Neural crest cell (in vitro differentiated cells): ENCODE data around the gene CALHM3. TPM values are rescaled to one million over a fixed set of nuclear protein-coding genes. Genes with fewer than 3 reads are reported as not detected.

Experiments
- DNase-seq: peaks from one replicate; pipeline ENCODE4 v3.0.0; 2021; ENCODE audit warnings: low read depth, mixed read lengths, low spot score
- H3K27ac Mint-ChIP-seq: one replicate; pipeline ENCODE4 v1.8.0; 2021; ENCODE audit warnings: mild to moderate bottlenecking, mixed read lengths; ENCODE audit not compliant: unreplicated experiment
- H3K27me3 Mint-ChIP-seq: 2 replicates; pipeline ENCODE4 v1.8.0; 2021; ENCODE audit warnings: low read depth, mild to moderate bottlenecking, mixed read lengths
- H3K36me3 Mint-ChIP-seq: 2 replicates; pipeline ENCODE4 v1.8.0; 2021; ENCODE audit warnings: low read depth, mild to moderate bottlenecking, mixed read lengths
- H3K4me1 Mint-ChIP-seq: 2 replicates; pipeline ENCODE4 v1.8.0; 2021; ENCODE audit warnings: mixed read lengths
- H3K4me3 Mint-ChIP-seq: one replicate; pipeline ENCODE4 v1.8.0; 2021; ENCODE audit warnings: mild to moderate bottlenecking, mixed read lengths
- H3K9me3 Mint-ChIP-seq: 2 replicates; pipeline ENCODE4 v1.8.0; 2021; ENCODE audit warnings: mixed read lengths
- CTCF ChIP-seq: fragments of 200-600 bp; sonication (generic); conservative IDR thresholded peaks from 2 replicates; pipeline ENCODE4 v1.5.0; 2021; ENCODE audit warnings: antibody characterized with exemption, mild to moderate bottlenecking
- total RNA-seq: library from RNA; stranded (reverse); gene quantifications from 2 replicates; pipeline ENCODE4 v1.2.1, GENCODE V29; 2021

CALHM3 gene
- total RNA-seq, 1 donor from 2014 or later, result not detected

DNA sequence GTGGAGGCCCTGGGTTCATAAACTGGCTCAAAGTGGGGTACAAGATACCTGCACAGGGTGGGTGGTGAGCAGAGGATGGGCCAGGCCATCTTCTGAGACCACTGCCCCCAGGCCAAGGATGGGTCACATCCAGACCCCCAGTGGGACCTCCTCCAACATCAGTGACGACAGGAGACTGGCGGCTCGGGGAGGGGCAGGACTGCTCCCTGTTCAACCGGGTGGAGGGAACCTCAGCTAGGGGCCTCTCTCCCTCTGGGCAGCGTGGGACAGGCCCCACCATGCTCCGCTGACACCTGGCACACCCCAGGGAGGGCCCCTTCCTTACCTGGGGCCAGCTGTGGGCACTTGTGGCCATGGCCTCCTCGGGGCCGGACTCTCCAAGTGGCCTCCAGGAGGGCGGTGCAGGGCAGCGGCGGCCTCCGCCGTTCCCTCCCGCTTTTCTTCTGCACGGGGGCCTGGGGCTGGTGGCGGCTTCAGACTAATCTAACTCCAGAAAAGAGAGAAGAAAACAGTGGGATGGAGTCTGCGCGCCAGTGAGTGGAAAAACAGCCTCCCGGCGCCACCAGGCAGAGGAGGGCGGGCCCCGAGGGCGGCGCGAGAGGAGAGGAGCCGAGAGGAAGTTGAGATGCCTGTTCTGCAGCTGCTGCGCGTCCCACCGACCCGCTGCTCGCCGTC is 27.1 kb downstream of the CALHM3 start, which contains the start of gene CALHM2:
CALHM2 (minus strand) TSS at position 540 of the 675 bp plus-strand sequence. CDS start 2,429 bp downstream, outside the sequence.
- TF ChIP-seq CTCF, result no peak
- Mint-ChIP-seq H3K4me3 (no peak within 1 kb of the TSS), H3K27ac (no peak within 1 kb of the TSS), H3K36me3 (peaks cover 5% of the 10 kb centered on the region), H3K4me1 (no peaks in the 10 kb centered on the region), H3K9me3 (no peaks in the 10 kb centered on the region), H3K27me3 (no peaks in the 10 kb centered on the region)
- no peak for DNase-seq

DNA sequence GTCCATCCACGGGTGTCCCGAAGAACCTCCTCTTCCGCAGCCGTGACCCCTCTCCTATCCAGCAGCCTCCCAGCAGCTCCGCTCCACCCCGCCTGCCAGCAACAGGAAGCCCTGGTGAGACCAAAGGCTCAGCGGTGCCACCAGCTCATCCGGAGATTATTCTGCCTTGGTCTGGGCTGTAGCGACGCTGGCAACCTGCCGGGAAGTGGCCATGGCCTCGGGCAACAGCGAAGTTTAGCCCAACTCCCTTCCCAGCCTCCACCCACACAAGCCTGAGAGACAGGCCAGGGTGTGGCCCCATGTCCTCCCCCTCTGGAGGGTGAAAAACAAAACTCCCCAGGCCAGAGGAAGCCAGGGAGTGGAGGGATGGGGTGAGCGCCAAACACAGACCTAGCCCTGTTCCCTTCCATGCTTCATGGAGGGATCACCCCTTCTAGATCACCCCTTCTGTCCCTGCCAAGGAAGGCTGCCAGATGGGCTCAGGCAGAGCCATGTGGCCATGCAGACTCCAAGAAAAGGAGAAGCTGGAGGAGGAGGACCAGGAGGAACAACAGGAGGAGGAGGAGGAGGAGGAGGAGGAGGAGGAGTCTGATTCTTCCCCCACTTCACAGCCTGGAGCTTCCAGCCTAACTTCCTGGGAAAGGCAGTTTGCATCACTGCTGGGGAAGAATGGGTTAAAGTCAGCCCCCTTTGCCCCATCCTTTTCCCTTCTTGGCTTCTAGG is 27.8 kb downstream of the CALHM3 start:
- no peak overlapping the region for H3K4me3 Mint-ChIP-seq
- no peak overlapping the region for H3K27ac Mint-ChIP-seq
- no peaks in the 10 kb centered on the region for H3K27me3 Mint-ChIP-seq
- no peaks in the 10 kb centered on the region for H3K9me3 Mint-ChIP-seq
- H3K4me1 Mint-ChIP-seq, result no peaks in the 10 kb centered on the region
- H3K36me3 Mint-ChIP-seq, result peaks cover 5% of the 10 kb centered on the region
- TF ChIP-seq CTCF, result no peak
- no peak for DNase-seq

- Mint-ChIP-seq H3K27me3 (no peaks in the 10 kb centered on the region), H3K4me3 (no peak overlapping the region), H3K36me3 (peaks cover 5% of the 10 kb centered on the region), H3K9me3 (no peaks in the 10 kb centered on the region), H3K4me1 (no peaks in the 10 kb centered on the region), H3K27ac (no peak overlapping the region)
- DNase-seq, result no peak
- no peak for TF ChIP-seq CTCF
These were observed 28.8 kb downstream of the CALHM3 start for GRCh38 chr10:103450201-103450695.

GRCh38 chr10:103449208-103450144 is 29.6 kb downstream of the CALHM3 start:
- peak overlapping the region; percentile 78 for H3K27ac Mint-ChIP-seq
- H3K4me1 Mint-ChIP-seq, result no peaks in the 10 kb centered on the region
- H3K4me3 Mint-ChIP-seq, result no peak overlapping the region
- no peak for TF ChIP-seq CTCF
- H3K27me3 Mint-ChIP-seq, result no peaks in the 10 kb centered on the region
- DNase-seq, result no peak
- peaks cover 5% of the 10 kb centered on the region for H3K36me3 Mint-ChIP-seq
- H3K9me3 Mint-ChIP-seq, result no peaks in the 10 kb centered on the region

GRCh38 chr10:103448746-103449145 is 30.3 kb downstream of the CALHM3 start:
- DNase-seq, result no peak
- Mint-ChIP-seq H3K27ac (no peak overlapping the region), H3K4me3 (no peak overlapping the region), H3K27me3 (no peaks in the 10 kb centered on the region), H3K36me3 (peaks cover 8% of the 10 kb centered on the region), H3K9me3 (no peaks in the 10 kb centered on the region), H3K4me1 (no peaks in the 10 kb centered on the region)
- no peak for TF ChIP-seq CTCF
